CD14-positive monocyte (primary cell): ENCODE data around the gene ZP1. TPM values are rescaled to one million over a fixed set of nuclear protein-coding genes. Genes with fewer than 3 reads are reported as not detected.

Source experiments
- DNase-seq, 3 donors: peaks; one replicate each; pipeline ENCODE4 v3.0.0-alpha.2; 2011 to 2022
- H2AFZ ChIP-seq: 2 replicates; pipeline ENCODE4 v1.6.0; 2012; ENCODE audit warnings: mild to moderate bottlenecking, low read depth, low read length, inconsistent platforms; ENCODE audit not compliant: insufficient read depth, poor library complexity, severe bottlenecking
- H3K27ac ChIP-seq, 2 donors: 1 replicate in 1 of 2; 2 replicates in 1 of 2; pipeline ENCODE4 v1.5.1; 2012 to 2013; ENCODE audit warnings: low read length in 2 of 2, control low read depth in 1 of 2, inconsistent platforms in 1 of 2, low read depth in 1 of 2, mild to moderate bottlenecking in 1 of 2
- H3K27me3 ChIP-seq, 2 donors: one replicate each; pipeline versions ENCODE4 v1.6.0 to v1.6.1; 2011 to 2013; ENCODE audit warnings: low read length in 2 of 2; ENCODE audit not compliant: control insufficient read depth in 2 of 2, insufficient read depth in 2 of 2
- H3K36me3 ChIP-seq, 2 donors: replicated peaks in 1 of 2; 1 replicate in 1 of 2; 2 replicates in 1 of 2; pipeline versions ENCODE4 v1.5.1 to v1.6.1; 2012 to 2013; ENCODE audit warnings: low read length in 2 of 2, control low read depth in 1 of 2, inconsistent platforms in 1 of 2, mild to moderate bottlenecking in 1 of 2; ENCODE audit not compliant: insufficient read depth in 2 of 2, control insufficient read depth in 1 of 2
- H3K4me1 ChIP-seq, 2 donors: 1 replicate in 1 of 2; 2 replicates in 1 of 2; pipeline versions ENCODE4 v1.5.1 to v1.6.1; 2012 to 2013; ENCODE audit warnings: low read length in 2 of 2, control low read depth in 1 of 2, inconsistent platforms in 1 of 2, mild to moderate bottlenecking in 1 of 2, moderate library complexity in 1 of 2; ENCODE audit not compliant: insufficient read depth in 2 of 2, control insufficient read depth in 1 of 2
- H3K4me2 ChIP-seq: replicated peaks from 2 replicates; pipeline ENCODE3; 2012; ENCODE audit warnings: low read length, moderate library complexity, mild to moderate bottlenecking; ENCODE audit not compliant: poor library complexity, severe bottlenecking; ENCODE audit errors: extremely low read depth
- H3K4me3 ChIP-seq, 3 experiments: fragments of 200-600 bp in 1 of 3; sonication (generic) in 1 of 3; replicated peaks in 1 of 3; 1 replicate in 2 of 3; 2 replicates in 1 of 3; pipeline ENCODE4 v1.5.1; 2011 to 2013; ENCODE audit warnings: low read length in 3 of 3, mild to moderate bottlenecking in 3 of 3, control low read depth in 2 of 3, low read depth in 2 of 3, inconsistent platforms in 1 of 3, moderate library complexity in 1 of 3
- H3K79me2 ChIP-seq: 2 replicates; pipeline ENCODE4 v1.6.0; 2012; ENCODE audit warnings: mild to moderate bottlenecking, control low read depth, inconsistent platforms, low read length, moderate library complexity; ENCODE audit not compliant: insufficient read depth
- H3K9ac ChIP-seq: 2 replicates; pipeline ENCODE4 v1.6.0; 2017; ENCODE audit warnings: low read length, mild to moderate bottlenecking; ENCODE audit not compliant: insufficient read depth, poor library complexity, severe bottlenecking
- H3K9me3 ChIP-seq, 2 donors: replicated peaks in 1 of 2; 1 replicate in 1 of 2; 2 replicates in 1 of 2; pipeline versions ENCODE4 v1.5.1 to v1.6.1; 2012 to 2013; ENCODE audit warnings: low read length in 2 of 2, control low read depth in 1 of 2; ENCODE audit not compliant: control insufficient read depth in 1 of 2, insufficient read depth in 1 of 2
- H4K20me1 ChIP-seq: 2 replicates; pipeline ENCODE4 v1.6.0; 2012; ENCODE audit warnings: mild to moderate bottlenecking, low read length, control low read depth, moderate library complexity; ENCODE audit not compliant: insufficient read depth
- H3K27ac Mint-ChIP-seq, 7 donors: one replicate each; pipeline ENCODE4 v1.8.0; 2020; ENCODE audit warnings: mild to moderate bottlenecking in 7 of 7, mixed read lengths in 7 of 7, moderate library complexity in 6 of 7, inconsistent platforms in 2 of 7
- H3K27me3 Mint-ChIP-seq, 3 donors: one replicate each; pipeline ENCODE4 v1.8.0; 2021 to 2022; ENCODE audit warnings: low read depth in 3 of 3, mild to moderate bottlenecking in 3 of 3, mixed read lengths in 3 of 3, moderate library complexity in 3 of 3, inconsistent platforms in 1 of 3
- H3K36me3 Mint-ChIP-seq, 2 donors: one replicate each; pipeline ENCODE4 v1.8.0; 2020; ENCODE audit warnings: mixed read lengths in 2 of 2, inconsistent platforms in 1 of 2, mild to moderate bottlenecking in 1 of 2
- H3K4me1 Mint-ChIP-seq: one replicate; pipeline ENCODE4 v1.8.0; 2020; ENCODE audit warnings: mild to moderate bottlenecking, mixed read lengths
- H3K4me3 Mint-ChIP-seq, 2 donors: one replicate each; pipeline ENCODE4 v1.8.0; 2020; ENCODE audit warnings: mild to moderate bottlenecking in 2 of 2, mixed read lengths in 2 of 2, moderate library complexity in 1 of 2
- H3K9me3 Mint-ChIP-seq, 7 donors: one replicate each; pipeline ENCODE4 v1.8.0; 2020 to 2022; ENCODE audit warnings: mixed read lengths in 7 of 7, mild to moderate bottlenecking in 6 of 7, moderate library complexity in 6 of 7, inconsistent platforms in 2 of 7
- CTCF ChIP-seq: fragments of 200-600 bp; IDR thresholded peaks from one replicate; pipeline ENCODE4 v1.8.0; 2022; ENCODE audit warnings: antibody characterized with exemption, mild to moderate bottlenecking
- WGBS: methylation state at CpG from one replicate; pipeline ENCODE4 v1.1.5; 2013; ENCODE audit warnings: missing lambda C conversion rate; ENCODE audit not compliant: insufficient coverage; 5-methylcytosine and 5-hydroxymethylcytosine counted together
- intact Hi-C, 2 donors: fragments of 100-400 bp; cut with micrococcal nuclease; formaldehyde crosslinking; loops; one replicate each; pipeline versions ENCODE4 v1.15.0 to v1.15.1; 2023
- polyA plus RNA-seq, 3 donors: library from polyadenylated mRNA; depleted of rRNA in 1 of 3; unstranded in 2 of 3; stranded (reverse) in 1 of 3; fragments of 300-500 nt in 2 of 3; fragments of >200 nt in 1 of 3; fragmentation: Illumina TruSeq in 2 of 3; gene quantifications; 1 replicate in 2 of 3; 2 replicates in 1 of 3; pipeline ENCODE4 v1.2.3, GENCODE V29; 2012 to 2021

ZP1 gene
- polyA plus RNA-seq, 3 donors = 0.09 to 0.40 TPM; not detected in 1

GRCh38 chr11:60847281-60847680, 20.1 kb upstream of the ZP1 start:
- peaks cover 38% of the 10 kb centered on the region for H3K4me1 Mint-ChIP-seq
- no peaks in the 10 kb centered on the region for H3K9me3 ChIP-seq
- no peak overlapping the region for H3K27ac Mint-ChIP-seq
- H3K27ac ChIP-seq = no peak overlapping the region
- H3K36me3 ChIP-seq = peaks cover 44 to 50% of the 10 kb centered on the region in 2 donors
- 80% methylated on average over 13 of the region's 13 CpGs for WGBS
- peaks cover 29% of the 10 kb centered on the region for H3K79me2 ChIP-seq
- H2AFZ ChIP-seq = no peak overlapping the region
- no peak overlapping the region for H3K9ac ChIP-seq
- intact Hi-C loops = no loop called here
- no peaks in the 10 kb centered on the region for H3K27me3 ChIP-seq
- H3K27me3 Mint-ChIP-seq = peaks cover 0 to 4% (median 1%) of the 10 kb centered on the region in 3 donors
- H3K4me3 ChIP-seq = no peak overlapping the region
- peaks cover 0 to 3% (median 0%) of the 10 kb centered on the region in 7 donors for H3K9me3 Mint-ChIP-seq
- H3K36me3 Mint-ChIP-seq = peaks cover 53 to 59% of the 10 kb centered on the region in 2 donors
- no peak overlapping the region for H3K4me2 ChIP-seq
- no peak overlapping the region for H3K4me3 Mint-ChIP-seq
- DNase-seq = no peak
- H3K4me1 ChIP-seq = peaks cover 22 to 32% of the 10 kb centered on the region in 2 donors
- TF ChIP-seq CTCF = no peak
- H4K20me1 ChIP-seq = no peaks in the 10 kb centered on the region

- no peaks in the 10 kb centered on the region for H4K20me1 ChIP-seq
- no peak overlapping the region for H3K27ac ChIP-seq
- no peak overlapping the region for H2AFZ ChIP-seq
- H3K36me3 ChIP-seq = peaks cover 44 to 51% of the 10 kb centered on the region in 2 donors
- no peaks in the 10 kb centered on the region for H3K27me3 ChIP-seq
- H3K4me3 ChIP-seq = no peak overlapping the region
- no peak overlapping the region for H3K4me3 Mint-ChIP-seq
- H3K4me1 ChIP-seq = peaks cover 16 to 26% of the 10 kb centered on the region in 2 donors
- peaks cover 33% of the 10 kb centered on the region for H3K4me1 Mint-ChIP-seq
- H3K9me3 Mint-ChIP-seq = peaks cover 0 to 3% (median 0%) of the 10 kb centered on the region in 7 donors
- H3K79me2 ChIP-seq = peaks cover 24% of the 10 kb centered on the region
- TF ChIP-seq CTCF = no peak
- H3K4me2 ChIP-seq = no peak overlapping the region
- no peaks in the 10 kb centered on the region for H3K9me3 ChIP-seq
- DNase-seq = no peak
- 92% methylated on average over 12 of the region's 12 CpGs for WGBS
- peaks cover 53 to 59% of the 10 kb centered on the region in 2 donors for H3K36me3 Mint-ChIP-seq
- H3K27me3 Mint-ChIP-seq = peaks cover 0 to 4% (median 1%) of the 10 kb centered on the region in 3 donors
- H3K9ac ChIP-seq = no peak overlapping the region
- intact Hi-C loops = no loop called here
- H3K27ac Mint-ChIP-seq = no peak overlapping the region
Measured at GRCh38 chr11:60847896-60848295, 19.4 kb upstream of the ZP1 start.
